ENCODE results near the gene ADGRB3.
"Not testable (repeated sequence)": the region's sequence is repeated elsewhere in the genome, so short reads cannot be mapped to it uniquely, and the experiment has no call there.

The ADGRB3 gene

GRCh38 chr6:68826501-68826900, 191.4 kb downstream of the ADGRB3 start:
- no peak for DNase-seq (ENCODE audit: low spot score)

- DNase-seq (ENCODE audit: low spot score) = no peak
Measured at GRCh38 chr6:68834551-68834950, 199.5 kb downstream of the ADGRB3 start.

- DNase-seq (ENCODE audit: low spot score) = no peak
Measured at GRCh38 chr6:68838571-68838970, 203.5 kb downstream of the ADGRB3 start.

- no peak for DNase-seq (ENCODE audit: low spot score)
Measured at GRCh38 chr6:68852791-68853190, 217.7 kb downstream of the ADGRB3 start.

GRCh38 chr6:68859233-68859632, 224.2 kb downstream of the ADGRB3 start:
- DNase-seq (ENCODE audit: low spot score) = no peak

- DNase-seq (ENCODE audit: low spot score) = no peak
Measured at GRCh38 chr6:68868646-68869045, 233.6 kb downstream of the ADGRB3 start.

GRCh38 chr6:68873236-68873635, 238.2 kb downstream of the ADGRB3 start:
- no peak for DNase-seq (ENCODE audit: low spot score)

GRCh38 chr6:68874747-68875146, 239.7 kb downstream of the ADGRB3 start:
- DNase-seq (ENCODE audit: low spot score) = no peak

- no peak for DNase-seq (ENCODE audit: low spot score)
Measured at GRCh38 chr6:68875403-68875802, 240.3 kb downstream of the ADGRB3 start.

- DNase-seq (ENCODE audit: low spot score) = peak; percentile 31
Measured at GRCh38 chr6:68876792-68877493, 241.9 kb downstream of the ADGRB3 start.

GRCh38 chr6:68880050-68880813, 245.2 kb downstream of the ADGRB3 start:
- DNase-seq (ENCODE audit: low spot score) = no peak

GRCh38 chr6:68883325-68883724, 248.2 kb downstream of the ADGRB3 start:
- DNase-seq (ENCODE audit: low spot score) = peak; percentile 0

GRCh38 chr6:68891419-68891818, 256.3 kb downstream of the ADGRB3 start:
- no peak for DNase-seq (ENCODE audit: low spot score)

GRCh38 chr6:68892452-68892851, 257.4 kb downstream of the ADGRB3 start:
- no peak for DNase-seq (ENCODE audit: low spot score)

- no peak for DNase-seq (ENCODE audit: low spot score)
Measured at GRCh38 chr6:68895929-68896328, 260.8 kb downstream of the ADGRB3 start.

GRCh38 chr6:68901044-68901443, 266.0 kb downstream of the ADGRB3 start:
- DNase-seq (ENCODE audit: low spot score) = no peak

GRCh38 chr6:68911334-68911733, 276.3 kb downstream of the ADGRB3 start:
- no peak for DNase-seq (ENCODE audit: low spot score)

- no peak for DNase-seq (ENCODE audit: low spot score)
Measured at GRCh38 chr6:68911811-68912210, 276.7 kb downstream of the ADGRB3 start.

- DNase-seq (ENCODE audit: low spot score) = not testable (repeated sequence)
Measured at GRCh38 chr6:68912805-68913204, 277.7 kb downstream of the ADGRB3 start.

GRCh38 chr6:68915586-68915985, 280.5 kb downstream of the ADGRB3 start:
- peak; percentile 1 for DNase-seq (ENCODE audit: low spot score)

GRCh38 chr6:68919537-68919936, 284.5 kb downstream of the ADGRB3 start:
- DNase-seq (ENCODE audit: low spot score) = no peak

GRCh38 chr6:68941345-68941744, 306.3 kb downstream of the ADGRB3 start:
- no peak for DNase-seq (ENCODE audit: low spot score)

- no peak for DNase-seq (ENCODE audit: low spot score)
Measured at GRCh38 chr6:68947721-68948120, 312.6 kb downstream of the ADGRB3 start.

GRCh38 chr6:68951270-68951669, 316.2 kb downstream of the ADGRB3 start:
- no peak for DNase-seq (ENCODE audit: low spot score)

Measured in SW480 (cell line).